CD4-positive, alpha-beta T cell (primary cell): ENCODE results near the gene ESX1. TPM values are rescaled to one million over a fixed set of nuclear protein-coding genes. Genes with fewer than 3 reads are reported as not detected.
A peak's percentile ranks its signal among the peaks of the same experiment; 100 is the strongest.
"Not testable (repeated sequence)": the region's sequence is repeated elsewhere in the genome, so short reads cannot be mapped to it uniquely, and the experiment has no call there.

ENCODE experiments used
- ATAC-seq: fragments of 200-7000 bp; cut with Tn5 transposase; one replicate; pipeline ENCODE4 v1.10.0; 2022; ENCODE audit warnings: mild to moderate bottlenecking; ENCODE audit not compliant: poor library complexity
- CTCF ChIA-PET: fragments of 350-600 bp; sonication (Branson Sonifier 250); formaldehyde crosslinking; loops from one replicate; lab custom pipeline; 2021; ENCODE audit warnings: antibody characterized with exemption, inconsistent platforms; lab: Charles Lee
- POLR2A ChIA-PET: fragments of 350-600 bp; sonication (Branson Sonifier 250); formaldehyde crosslinking; loops from one replicate; lab custom pipeline; 2021; ENCODE audit warnings: antibody characterized with exemption, inconsistent platforms; lab: Charles Lee
- DNase-seq, 14 experiments: peaks; one replicate each; pipeline ENCODE4 v3.0.0-alpha.2; 2013 to 2020; ENCODE audit warnings: mixed read lengths in 2 of 14
- H3K27ac ChIP-seq, 2 donors: one replicate each; pipeline versions ENCODE4 v1.5.1 to v1.7.0; 2013; ENCODE audit warnings: low read length in 2 of 2, low read depth in 1 of 2, mild to moderate bottlenecking in 1 of 2
- H3K27me3 ChIP-seq, 2 experiments: 1 replicate in 1 of 2; 2 replicates in 1 of 2; pipeline versions ENCODE4 v1.6.1 to v1.7.0; 2013; ENCODE audit warnings: low read length in 2 of 2, control low read depth in 1 of 2, mild to moderate bottlenecking in 1 of 2, moderate library complexity in 1 of 2; ENCODE audit not compliant: insufficient read depth in 2 of 2, control insufficient read depth in 1 of 2
- H3K36me3 ChIP-seq: one replicate; pipeline ENCODE4 v1.6.1; 2013; ENCODE audit warnings: low read length, control low read depth; ENCODE audit not compliant: insufficient read depth
- H3K4me1 ChIP-seq: one replicate; pipeline ENCODE4 v1.6.1; 2013; ENCODE audit warnings: low read length, control low read depth; ENCODE audit not compliant: insufficient read depth
- H3K4me3 ChIP-seq: one replicate; pipeline ENCODE4 v1.5.1; 2013; ENCODE audit warnings: mild to moderate bottlenecking, low read length, moderate library complexity
- H3K9me3 ChIP-seq, 2 experiments: 1 replicate in 1 of 2; 2 replicates in 1 of 2; pipeline versions ENCODE4 v1.6.1 to v1.7.0; 2013; ENCODE audit warnings: low read length in 2 of 2, mild to moderate bottlenecking in 2 of 2, control low read depth in 1 of 2, moderate library complexity in 1 of 2; ENCODE audit not compliant: control insufficient read depth in 1 of 2, insufficient read depth in 1 of 2
- H3K27ac Mint-ChIP-seq: one replicate; pipeline ENCODE4 v1.8.0; 2020; ENCODE audit warnings: mixed read lengths
- H3K27me3 Mint-ChIP-seq: one replicate; pipeline ENCODE4 v1.8.0; 2021; ENCODE audit warnings: mixed read lengths
- H3K36me3 Mint-ChIP-seq: one replicate; pipeline ENCODE4 v1.8.0; 2021; ENCODE audit warnings: low read depth, mixed read lengths
- H3K4me1 Mint-ChIP-seq: one replicate; pipeline ENCODE4 v1.8.0; 2021; ENCODE audit warnings: low read depth, mixed read lengths
- H3K4me3 Mint-ChIP-seq: one replicate; pipeline ENCODE4 v1.8.0; 2020; ENCODE audit warnings: mild to moderate bottlenecking, mixed read lengths
- H3K9me3 Mint-ChIP-seq: one replicate; pipeline ENCODE4 v1.8.0; 2020; ENCODE audit warnings: mixed read lengths
- CTCF ChIP-seq: fragments of 200-600 bp; IDR thresholded peaks from one replicate; pipeline ENCODE4 v1.8.0; 2022; ENCODE audit warnings: antibody characterized with exemption, mild to moderate bottlenecking
- intact Hi-C, 2 experiments: fragments of 100-400 bp; cut with DNase I in 1 of 2; cut with micrococcal nuclease in 1 of 2; formaldehyde crosslinking; loops; one replicate each; pipeline versions ENCODE4 v1.15.1 to v1.9.0; 2023 to 2025; cut with DNase I, micrococcal nuclease
- total RNA-seq, 174 experiments: library from RNA in 2 of 174; stranded (reverse) in 2 of 174; gene quantifications; one replicate each; pipeline ENCODE4 v1.2.3 and lab custom pipeline; 2021 to 2026

ESX1 gene
- total RNA-seq, 2 experiments from 2014 or later = not detected

DNA sequence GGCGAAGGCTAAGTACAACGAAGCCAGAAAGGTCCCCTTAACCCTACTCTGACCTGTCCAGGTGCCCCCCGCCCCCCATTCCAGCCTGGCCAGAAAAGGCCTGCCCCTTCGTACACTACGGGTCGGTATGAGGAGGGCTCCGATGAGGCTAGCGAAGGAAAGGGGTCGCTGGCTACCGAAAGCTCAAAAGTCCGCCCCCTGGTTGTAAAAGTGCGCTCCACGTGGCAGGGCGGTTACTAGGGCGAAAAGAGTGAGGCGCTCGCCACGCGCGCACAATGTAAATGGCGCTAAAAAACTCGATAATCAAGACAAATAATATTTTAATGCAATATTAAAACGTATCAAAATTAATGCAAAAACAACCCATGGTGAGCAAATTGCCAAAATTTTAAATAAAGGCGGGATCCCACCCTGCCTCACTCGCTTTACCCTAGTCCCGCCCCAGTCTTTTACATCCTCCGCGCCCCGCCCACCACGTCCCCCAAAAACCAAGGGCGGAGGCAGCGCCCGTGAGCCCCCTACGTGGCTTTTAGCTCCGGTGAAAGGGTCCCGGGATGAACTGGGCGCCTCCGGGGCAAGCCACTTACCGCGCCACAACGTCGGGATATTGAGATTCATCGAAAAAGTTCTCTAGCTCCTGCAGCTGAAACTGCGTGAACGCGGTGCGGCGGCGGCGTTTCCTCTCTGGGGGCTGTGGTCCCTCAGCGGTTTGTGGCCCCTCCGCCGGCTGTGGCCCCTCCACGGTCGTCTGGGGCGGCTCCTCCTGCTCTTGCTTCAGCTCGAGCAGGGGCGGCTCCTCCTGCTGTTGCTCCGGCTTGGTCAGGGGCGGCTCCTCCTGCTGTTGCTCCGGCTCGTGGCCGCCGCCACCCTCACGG lies 929 bp downstream of the ESX1 start:
- no peaks in the 10 kb centered on the region for H3K9me3 ChIP-seq
- Mint-ChIP-seq H3K4me3 (peak overlapping the region; percentile 40), H3K9me3 (no peaks in the 10 kb centered on the region), H3K27ac (no peak overlapping the region), H3K27me3 (peaks cover 38% of the 10 kb centered on the region), H3K36me3 (no peaks in the 10 kb centered on the region), H3K4me1 (peaks cover 6% of the 10 kb centered on the region)
- DNase-seq = no peak
- ChIA-PET POLR2A (no interaction called here), CTCF (no interaction called here)
- no peaks in the 10 kb centered on the region for H3K4me1 ChIP-seq
- ATAC-seq = no peak
- peaks cover 22 to 29% of the 10 kb centered on the region in 2 experiments for H3K27me3 ChIP-seq
- TF ChIP-seq CTCF = no peak
- no peaks in the 10 kb centered on the region for H3K36me3 ChIP-seq
- intact Hi-C loops = no loop called here
- H3K27ac ChIP-seq = no peak overlapping the region
- no peak overlapping the region for H3K4me3 ChIP-seq

- no peak overlapping the region for H3K27ac ChIP-seq
- H3K27me3 Mint-ChIP-seq = peaks cover 26% of the 10 kb centered on the region
- ChIA-PET POLR2A (no interaction called here), CTCF (no interaction called here)
- no peak for ATAC-seq
- DNase-seq = no peak
- no peaks in the 10 kb centered on the region for H3K9me3 ChIP-seq
- no peaks in the 10 kb centered on the region for H3K36me3 Mint-ChIP-seq
- no peak overlapping the region for H3K27ac Mint-ChIP-seq
- H3K4me3 ChIP-seq = no peak overlapping the region
- intact Hi-C loops = no loop called here
- H3K36me3 ChIP-seq = no peaks in the 10 kb centered on the region
- H3K4me1 ChIP-seq = no peaks in the 10 kb centered on the region
- H3K9me3 Mint-ChIP-seq = no peaks in the 10 kb centered on the region
- no peak overlapping the region for H3K4me3 Mint-ChIP-seq
- no peak for TF ChIP-seq CTCF
- peaks cover 6% of the 10 kb centered on the region for H3K4me1 Mint-ChIP-seq
- H3K27me3 ChIP-seq = peaks cover 16 to 26% of the 10 kb centered on the region in 2 experiments
These were observed 4.3 kb downstream of the ESX1 start for GRCh38 chrX:104250470-104250869.

DNA sequence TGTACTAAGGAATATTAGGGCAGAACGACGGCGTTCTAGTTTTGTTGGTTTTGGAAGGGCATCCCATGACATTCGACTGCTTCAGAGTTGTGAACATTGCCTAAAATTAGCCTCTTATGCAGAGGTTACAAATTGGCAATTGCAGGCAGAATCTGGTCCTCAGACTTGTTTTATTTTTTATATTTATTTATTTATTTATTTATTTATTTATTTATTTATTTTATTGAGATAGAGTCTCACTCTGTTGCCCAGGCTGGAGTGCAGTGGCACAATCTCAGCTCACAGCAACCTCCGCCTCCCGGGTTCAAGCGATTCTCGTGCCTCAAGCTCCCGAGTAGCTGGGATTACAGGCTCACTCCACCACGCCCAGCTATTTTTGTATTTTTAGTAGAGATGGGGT lies 24.7 kb downstream of the ESX1 start:
- H3K36me3 ChIP-seq, H3K36me3 Mint-ChIP-seq, H3K4me1 Mint-ChIP-seq, H3K9me3 ChIP-seq, H3K4me3 Mint-ChIP-seq, H3K27me3 Mint-ChIP-seq, H3K27ac ChIP-seq, CTCF ChIA-PET, ATAC-seq, POLR2A ChIA-PET, H3K27me3 ChIP-seq, DNase-seq, H3K4me3 ChIP-seq, intact Hi-C loops, H3K27ac Mint-ChIP-seq, H3K9me3 Mint-ChIP-seq, H3K4me1 ChIP-seq: not testable (repeated sequence)

DNA sequence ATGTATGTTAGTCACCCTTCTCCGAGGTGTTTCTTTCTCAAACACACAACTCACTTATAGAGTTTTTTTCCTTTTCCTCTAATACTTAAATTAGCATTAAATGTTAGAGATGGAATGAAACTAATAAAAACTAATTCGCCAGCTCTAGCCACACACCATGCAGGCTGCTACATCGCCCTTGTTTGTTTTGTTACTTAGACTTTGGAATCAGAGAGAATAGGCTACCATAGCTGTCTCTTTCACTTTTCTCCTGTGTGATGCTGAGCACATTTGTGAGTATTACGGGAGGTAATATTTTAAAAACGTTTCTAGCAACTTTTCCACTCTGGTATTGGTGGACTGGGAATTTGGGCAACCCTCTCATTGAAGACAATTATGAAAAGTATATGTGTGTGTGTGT lies 43.5 kb downstream of the ESX1 start:
- H3K36me3 ChIP-seq = no peaks in the 10 kb centered on the region
- DNase-seq = no peak
- Mint-ChIP-seq H3K27ac (no peak overlapping the region), H3K36me3 (no peaks in the 10 kb centered on the region), H3K4me1 (no peaks in the 10 kb centered on the region), H3K4me3 (no peak overlapping the region), H3K27me3 (peaks cover 3% of the 10 kb centered on the region), H3K9me3 (no peaks in the 10 kb centered on the region)
- intact Hi-C loops = no loop called here
- TF ChIP-seq CTCF = no peak
- no peaks in the 10 kb centered on the region for H3K27me3 ChIP-seq
- H3K27ac ChIP-seq = no peak overlapping the region
- H3K4me1 ChIP-seq = no peaks in the 10 kb centered on the region
- POLR2A ChIA-PET = no interaction called here
- CTCF ChIA-PET = no interaction called here
- no peak for ATAC-seq
- no peaks in the 10 kb centered on the region for H3K9me3 ChIP-seq
- H3K4me3 ChIP-seq = no peak overlapping the region
